HG03095 (cell line): ENCODE measurements around the gene CKMT1A.
"Not testable (repeated sequence)": the region's sequence is repeated elsewhere in the genome, so short reads cannot be mapped to it uniquely, and the experiment has no call there.

Source experiments
- ATAC-seq: cut with Tn5 transposase; IDR thresholded peaks from one replicate; pipeline ENCODE4 v1.9.1; 2021; ENCODE audit warnings: moderate library complexity; ENCODE audit not compliant: unreplicated experiment

CKMT1A gene

DNA sequence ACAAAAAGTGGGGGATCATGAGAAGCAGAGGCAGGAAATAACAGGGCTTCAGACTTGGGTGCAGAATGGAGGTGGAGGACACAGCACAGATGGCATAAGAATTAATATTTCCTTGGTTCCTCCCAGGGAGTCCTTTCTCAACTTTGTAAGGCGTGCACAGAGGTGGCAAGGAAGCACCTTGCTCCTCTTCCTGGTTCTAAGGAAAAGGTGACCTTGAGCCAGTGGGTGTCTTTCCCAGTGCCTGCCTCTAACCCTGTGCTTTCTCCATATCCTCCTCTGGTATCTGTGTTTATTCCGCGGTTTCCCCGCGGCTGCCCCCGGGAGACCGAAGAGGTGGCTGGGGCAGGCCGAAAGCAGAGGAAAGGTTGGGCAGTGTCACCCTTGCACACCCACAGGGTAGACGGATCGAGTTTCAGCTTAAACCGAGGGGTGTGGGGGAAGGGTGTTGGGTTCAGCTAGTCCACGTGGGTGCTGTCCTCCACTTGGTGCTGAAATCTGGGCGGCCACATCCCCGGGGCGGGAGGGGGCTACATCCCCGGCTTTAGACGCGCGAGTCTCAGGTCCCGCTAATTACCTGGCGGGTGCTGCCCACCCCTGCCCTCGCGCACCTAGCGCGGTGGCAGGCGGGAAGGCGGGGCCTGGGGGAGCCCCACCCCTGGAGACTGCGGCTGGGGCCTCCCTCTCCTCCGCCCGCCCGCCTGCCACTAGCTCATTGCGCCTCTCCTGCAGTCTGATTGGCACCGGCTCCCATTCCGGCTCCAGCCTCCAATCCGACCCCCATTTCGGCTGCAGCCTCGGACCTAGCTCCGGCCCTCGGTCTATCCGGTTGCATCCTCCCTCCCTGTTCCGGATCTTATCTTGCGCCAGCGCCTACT lies at the start of gene CKMT1A:
TSS of gene CKMT1A (plus strand) at position 712 of the 875 bp plus-strand sequence. CDS start 192 bp downstream, outside the sequence.
- ATAC-seq, result not testable (repeated sequence)

DNA sequence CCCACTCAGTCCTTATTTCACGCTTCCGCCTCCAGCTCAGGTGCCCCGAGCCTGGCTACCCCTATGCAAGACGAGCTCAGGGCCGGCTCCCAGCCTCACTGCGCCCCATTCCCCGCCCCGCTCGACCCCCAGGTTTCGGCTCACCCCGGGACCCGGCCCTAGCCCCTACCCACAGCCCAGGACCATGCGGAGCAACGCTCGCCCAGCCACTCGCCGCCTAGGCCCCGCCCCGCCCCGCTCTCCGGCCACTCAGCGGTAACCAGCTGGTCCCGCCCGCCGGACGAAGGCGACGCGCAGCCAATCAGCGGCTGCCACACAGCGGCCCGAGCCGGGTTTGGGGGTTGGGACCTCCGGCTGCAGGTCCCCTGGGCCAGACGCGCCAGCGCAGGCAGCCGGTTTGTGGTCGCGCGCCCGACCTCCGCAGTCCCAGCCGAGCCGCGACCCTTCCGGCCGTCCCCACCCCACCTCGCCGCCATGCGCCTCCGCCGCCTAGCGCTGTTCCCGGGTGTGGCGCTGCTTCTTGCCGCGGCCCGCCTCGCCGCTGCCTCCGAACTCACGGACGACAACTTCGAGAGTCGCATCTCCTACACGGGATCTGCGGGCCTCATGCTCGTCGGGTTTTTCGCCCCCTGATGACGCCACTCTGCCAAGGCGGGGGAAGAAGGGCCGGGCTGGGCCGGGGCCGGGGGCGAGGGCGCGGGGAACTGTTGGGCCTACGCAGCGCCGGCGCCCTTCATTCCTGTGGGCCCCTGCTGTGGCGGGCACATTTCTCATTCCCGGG lies 44.8 kb upstream of the CKMT1A start, which contains the start of gene CATSPER2:
TSS of gene CATSPER2 (minus strand) at position 196 of the 781 bp plus-strand sequence. CDS start 783 bp downstream, outside the sequence.
- ATAC-seq, result no peak

DNA sequence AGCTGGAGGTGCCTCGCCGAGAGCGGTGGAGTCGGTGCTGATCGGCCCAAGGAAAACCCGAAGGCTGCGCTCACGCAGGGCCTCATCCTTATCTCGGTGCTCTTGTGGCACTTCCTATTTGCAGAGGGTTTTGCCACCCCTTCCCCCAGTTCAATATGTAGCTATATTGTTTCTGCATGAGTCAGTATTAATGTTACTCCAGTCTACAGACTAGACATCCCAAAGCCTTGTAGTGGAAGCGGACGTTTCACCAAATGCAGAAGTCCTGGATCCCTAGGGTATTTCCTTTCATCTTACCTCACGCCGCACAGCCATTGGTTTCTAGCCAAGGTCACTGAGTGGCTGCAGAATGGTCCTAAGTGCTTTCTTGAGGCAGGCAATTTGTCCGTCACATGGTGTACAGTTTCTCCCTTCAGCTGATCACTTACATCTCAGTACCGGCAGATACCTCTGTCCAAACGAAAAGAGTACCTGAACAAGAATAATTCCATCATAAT lies 44.2 kb upstream of the CKMT1A start:
- not testable (repeated sequence) for ATAC-seq

DNA sequence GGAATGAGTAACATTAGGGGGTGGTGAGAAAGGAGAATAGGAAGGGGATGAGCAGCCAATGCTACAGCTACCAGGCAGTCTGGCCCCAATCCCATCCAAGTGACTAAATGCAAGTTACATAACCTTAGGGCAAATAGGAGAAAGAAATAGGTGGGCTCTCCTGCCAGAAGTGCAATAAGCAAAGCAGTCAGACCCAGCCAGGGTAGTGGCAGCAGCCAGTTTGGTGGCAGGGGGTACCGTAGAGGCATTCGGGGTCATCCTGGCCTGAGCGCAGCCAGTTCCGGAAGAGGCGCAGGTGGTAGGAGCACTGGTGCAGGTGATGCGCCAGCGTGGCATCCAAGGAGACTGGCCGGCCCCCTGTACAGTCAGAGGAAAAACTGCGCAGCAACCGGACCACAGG lies 33.9 kb upstream of the CKMT1A start:
- ATAC-seq, result not testable (repeated sequence)

DNA sequence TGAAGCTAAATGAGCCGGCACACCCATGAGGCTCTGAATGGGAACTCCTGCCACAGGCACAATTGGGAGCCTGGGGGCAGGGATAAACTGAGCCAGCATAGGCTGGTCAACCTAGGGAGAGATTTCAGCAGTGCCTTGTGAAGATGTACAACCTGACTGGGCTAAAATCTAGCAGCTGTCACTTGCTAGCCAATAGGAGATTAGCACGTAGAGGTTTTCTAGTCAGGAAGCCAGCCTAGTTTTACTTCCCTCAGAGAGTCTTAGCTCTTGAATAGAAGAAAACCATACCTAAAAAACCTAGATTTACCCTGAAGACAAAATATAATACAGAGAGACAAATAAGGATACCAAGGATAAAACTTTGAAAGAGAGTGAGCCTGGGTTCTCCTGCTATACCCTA lies 31.4 kb upstream of the CKMT1A start:
- not testable (repeated sequence) for ATAC-seq

DNA sequence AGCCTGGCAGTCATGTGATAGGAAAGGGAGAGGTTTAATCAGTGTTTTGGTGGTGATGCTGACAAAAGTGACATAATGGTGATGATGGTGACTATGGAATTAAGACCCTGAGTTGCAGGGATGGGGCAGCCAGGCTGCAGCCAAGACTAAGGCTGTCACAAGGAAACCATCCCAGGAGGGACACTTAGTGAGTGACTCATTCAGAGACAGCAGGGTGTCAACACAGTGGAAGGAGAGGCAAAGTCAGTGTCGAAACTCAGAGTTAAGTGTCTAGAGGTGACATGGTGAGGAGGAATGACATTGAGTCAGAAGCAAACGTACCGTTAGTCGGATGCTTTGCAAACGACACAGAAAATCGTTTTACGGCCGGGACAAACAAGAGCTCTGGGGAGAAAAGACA lies 30.3 kb upstream of the CKMT1A start:
- ATAC-seq, result not testable (repeated sequence)

DNA sequence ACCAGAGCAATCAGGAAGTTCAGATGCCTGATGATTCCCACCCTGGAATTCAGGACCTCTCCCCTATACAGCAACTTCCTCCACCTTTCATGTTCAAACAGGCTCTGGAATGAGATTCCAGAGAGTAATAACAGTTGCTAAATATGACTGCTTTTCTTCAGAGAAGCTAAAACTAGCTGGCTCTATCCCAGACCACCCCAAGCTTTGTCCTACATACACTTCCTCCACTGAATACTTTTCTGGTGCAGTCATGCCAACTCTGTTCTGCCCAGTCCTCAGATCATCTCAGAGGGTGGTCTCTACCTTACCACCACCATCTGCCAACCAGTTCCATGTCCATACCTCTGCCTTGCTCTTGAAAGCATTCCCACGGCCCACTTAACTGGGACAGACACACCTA lies 27.5 kb upstream of the CKMT1A start:
- not testable (repeated sequence) for ATAC-seq

DNA sequence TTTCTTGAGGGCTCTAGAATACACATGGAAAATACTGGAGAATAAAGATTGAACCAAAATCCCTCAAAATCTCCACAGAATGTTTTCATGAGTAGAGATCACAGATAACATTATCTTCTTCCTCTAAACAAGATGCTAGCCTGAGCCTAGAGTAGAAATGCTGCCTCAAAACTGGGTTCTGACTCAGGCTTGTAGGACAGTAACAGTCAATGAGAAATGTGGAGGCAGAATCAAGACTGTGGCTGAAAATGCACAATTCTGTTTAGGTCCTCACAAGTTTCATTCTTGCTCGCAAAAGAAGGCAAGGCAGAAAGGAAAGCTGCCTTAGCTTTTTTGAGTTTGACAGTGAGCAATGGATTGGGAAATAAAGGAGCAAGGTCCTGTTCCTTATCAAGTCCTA lies 19.5 kb upstream of the CKMT1A start:
- ATAC-seq, result not testable (repeated sequence)

DNA sequence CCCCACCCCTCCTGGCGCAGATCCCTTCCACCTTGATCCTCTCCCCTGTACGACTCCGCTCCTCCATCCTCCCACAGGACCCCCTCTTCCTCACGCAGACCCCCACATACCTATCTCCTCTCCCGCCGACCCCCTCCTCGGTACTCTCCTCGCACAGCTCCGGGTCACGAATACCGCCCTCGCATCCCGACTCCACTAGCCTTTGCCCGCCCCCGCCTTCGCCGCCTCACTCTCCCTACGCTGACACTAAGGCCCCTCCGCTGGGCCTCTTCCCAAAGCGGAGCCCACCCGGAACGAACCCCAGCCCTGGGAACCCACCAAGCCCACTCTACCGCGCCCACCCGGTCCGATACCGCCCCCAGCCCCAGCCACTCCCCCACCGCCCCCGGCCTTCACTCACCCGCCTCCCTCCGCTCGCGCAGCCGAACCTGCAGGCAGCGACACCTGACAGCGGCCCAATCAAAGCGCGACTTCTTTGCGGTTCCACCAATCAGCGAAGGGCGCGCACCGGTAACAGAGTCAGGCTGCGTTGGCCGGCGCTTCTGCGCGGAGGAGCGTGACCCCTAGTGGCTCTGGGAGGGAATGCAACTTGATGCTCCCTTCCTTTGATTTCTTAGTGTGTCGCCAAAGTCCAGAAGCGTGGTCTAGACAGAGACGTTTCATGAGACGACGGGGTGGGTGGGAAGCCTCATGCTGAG lies 3.9 kb upstream of the CKMT1A start:
- ATAC-seq, result peak; percentile 90

DNA sequence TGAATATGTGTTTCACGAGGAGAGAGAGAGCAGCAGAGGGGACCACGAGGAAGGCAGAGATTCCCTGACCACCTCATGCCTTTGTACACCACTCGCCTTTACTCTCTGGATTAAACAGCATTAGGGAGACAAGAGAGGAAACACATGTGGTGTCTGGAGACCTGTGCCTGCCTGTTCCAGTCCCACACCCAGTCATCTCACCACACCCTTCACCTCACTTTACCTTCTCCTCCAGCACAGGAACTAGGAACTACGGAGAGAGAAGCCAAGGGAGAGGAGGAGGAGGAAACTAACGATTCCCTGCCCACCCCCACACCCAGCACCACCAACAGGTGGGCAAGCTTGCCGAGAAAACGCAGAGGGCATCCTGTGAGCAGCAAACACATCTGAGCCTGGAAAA lies 980 bp upstream of the CKMT1A start:
- ATAC-seq, result not testable (repeated sequence)

DNA sequence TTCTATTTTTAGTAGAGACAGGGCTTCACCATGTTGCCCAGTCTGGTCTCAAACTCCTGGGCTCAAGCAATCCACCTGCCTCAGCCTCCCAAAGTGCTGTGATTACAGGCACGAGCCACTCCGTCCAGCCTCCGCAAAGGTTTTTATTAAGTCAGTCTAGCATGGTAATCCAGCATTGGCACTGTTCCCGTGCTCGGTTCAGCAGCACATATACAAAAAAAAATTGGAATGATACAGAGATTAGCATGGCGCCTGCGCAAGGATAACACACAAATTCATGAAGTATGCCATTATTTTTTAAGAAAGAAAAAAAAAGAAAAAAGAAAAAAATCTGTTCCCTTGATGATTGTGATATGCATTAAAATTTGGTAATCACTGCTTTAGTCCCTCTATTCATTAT lies 8.5 kb downstream of the CKMT1A start:
- ATAC-seq, result no peak

DNA sequence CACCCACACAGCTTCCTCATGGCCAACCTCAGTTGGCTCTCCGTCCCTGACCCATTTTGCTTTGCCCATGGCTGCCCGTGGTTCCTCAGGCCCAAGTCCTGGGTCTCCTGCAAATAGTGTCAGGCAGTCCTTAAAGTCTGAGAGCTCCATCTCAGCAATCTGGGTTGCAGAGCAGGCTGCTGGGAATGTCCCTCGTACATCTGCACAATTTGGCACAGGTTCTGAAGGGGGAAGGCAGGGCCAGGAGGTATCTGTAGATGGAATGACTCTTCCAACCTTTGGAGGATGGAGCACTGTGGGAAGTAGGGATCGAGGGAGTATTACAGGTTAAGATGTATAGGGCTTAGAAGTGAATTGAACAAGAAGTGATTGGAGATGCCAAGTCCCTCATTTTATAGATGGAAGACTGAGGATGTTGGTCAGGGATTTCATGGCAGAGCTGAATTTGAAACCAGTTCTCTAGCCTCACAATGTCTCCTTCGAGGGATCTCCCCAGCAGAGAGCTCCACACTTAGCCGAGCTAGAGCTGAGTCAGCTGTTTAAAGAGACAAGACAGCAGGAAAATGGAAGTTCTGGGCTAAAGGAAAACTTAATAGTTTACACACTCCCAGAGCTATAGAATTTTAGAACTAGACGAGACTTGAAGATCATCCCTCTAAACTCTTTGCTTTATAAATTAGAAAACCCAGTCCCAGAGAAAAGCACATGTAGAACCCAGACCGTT lies 9.2 kb downstream of the CKMT1A start:
- no peak for ATAC-seq

DNA sequence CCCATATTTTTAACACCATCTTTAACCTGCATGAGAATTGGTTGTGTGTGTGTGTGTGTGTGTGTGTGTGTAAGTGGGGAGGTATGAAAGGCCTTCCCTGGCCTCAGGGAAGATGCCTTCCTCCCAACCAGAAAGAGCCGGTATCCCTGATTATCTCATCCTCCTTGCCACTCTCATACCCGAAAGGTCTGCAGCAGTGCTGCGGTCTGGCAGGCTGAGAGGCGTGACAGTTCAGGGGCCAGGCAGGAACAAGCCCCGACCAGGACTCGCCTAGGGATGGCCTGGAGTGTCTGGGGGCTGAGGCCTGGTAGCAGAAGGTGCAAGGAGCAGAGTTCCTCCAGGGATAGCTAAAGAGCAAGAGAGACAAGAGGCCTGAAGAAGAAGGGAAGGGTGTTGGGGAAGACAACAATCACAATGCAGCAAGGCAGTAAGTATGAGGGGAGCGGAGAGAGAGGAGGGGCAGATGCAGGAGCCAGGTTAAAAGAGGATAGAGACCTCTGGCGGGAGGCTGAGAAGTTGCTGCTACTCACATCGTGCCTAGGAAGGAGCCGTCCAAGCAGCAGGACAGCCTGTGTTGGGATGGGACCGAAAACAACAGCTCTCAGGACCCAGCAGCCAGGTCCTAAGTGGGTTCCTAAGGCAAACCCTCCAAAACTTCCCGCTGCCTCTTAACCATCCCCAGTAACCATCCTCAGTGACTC lies 16.9 kb downstream of the CKMT1A start:
- not testable (repeated sequence) for ATAC-seq

DNA sequence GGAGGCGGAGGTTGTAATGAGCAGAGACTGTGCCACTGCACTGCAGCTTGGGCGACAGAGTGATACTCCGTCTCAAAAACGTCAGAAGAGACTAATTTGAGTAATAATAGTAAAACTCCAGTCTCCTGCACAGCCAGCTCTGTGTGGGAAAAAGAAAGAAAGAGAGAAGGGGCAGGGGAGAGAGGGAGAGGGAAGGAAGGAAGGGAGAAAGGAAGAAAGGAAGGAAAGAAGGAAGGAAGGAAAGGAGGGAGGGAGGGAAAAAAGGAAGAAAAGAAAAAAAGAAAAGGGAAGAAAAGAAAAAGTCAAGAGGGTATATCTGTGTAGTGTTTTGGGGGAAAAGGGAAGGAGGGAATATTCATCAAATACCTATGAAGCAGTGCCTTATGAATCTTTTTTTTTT lies 29.5 kb downstream of the CKMT1A start:
- ATAC-seq, result no peak

DNA sequence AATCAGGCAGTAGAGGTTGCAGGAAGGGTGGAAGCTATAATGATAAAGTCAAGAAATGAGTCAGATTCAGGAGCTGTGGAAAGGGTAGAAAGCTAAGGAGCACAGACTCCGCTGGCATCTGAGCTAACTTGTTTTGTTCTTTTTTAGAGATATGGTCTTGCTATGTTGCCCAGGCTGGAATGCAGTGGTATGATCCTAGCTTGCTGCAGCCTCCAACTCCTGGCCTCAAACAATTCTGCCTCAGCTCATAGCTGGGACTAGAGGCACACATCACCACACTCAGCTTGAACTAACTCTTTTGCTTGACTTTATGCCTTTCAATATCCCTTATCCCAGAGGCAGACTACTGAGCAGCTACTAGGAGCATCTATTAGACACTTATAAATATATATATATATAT lies 32.6 kb downstream of the CKMT1A start:
- not testable (repeated sequence) for ATAC-seq

DNA sequence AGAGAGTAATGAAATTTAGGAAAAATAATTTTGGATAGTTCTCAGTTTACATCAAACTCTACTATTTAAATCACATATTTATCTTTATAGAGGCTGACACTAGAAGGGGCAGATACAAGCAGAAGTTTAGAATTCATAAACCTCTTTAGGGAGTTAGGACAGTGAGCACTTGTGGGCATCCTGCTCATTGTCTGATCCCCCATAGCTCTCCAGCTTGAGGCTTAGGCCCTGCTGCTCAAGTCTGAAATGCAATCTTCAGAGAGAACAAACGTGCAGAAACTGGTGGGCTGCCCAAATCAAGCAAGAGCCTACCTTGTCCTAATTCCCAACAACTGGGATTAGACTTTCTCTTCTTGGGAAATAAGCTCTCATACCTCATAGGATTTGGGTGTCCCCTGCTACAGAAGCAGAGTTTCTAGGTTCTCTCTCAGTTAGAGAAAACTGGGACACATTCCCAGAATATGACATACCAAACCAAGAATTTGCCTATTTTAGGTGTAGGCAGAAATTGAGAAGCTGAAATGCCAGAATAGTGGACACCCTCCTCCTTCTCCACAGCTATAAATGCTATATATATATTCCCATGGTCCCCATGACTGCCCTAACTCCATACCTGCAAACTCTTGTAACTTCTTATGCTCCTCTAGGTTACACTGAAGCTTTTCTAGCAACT lies 34.5 kb downstream of the CKMT1A start:
- not testable (repeated sequence) for ATAC-seq

DNA sequence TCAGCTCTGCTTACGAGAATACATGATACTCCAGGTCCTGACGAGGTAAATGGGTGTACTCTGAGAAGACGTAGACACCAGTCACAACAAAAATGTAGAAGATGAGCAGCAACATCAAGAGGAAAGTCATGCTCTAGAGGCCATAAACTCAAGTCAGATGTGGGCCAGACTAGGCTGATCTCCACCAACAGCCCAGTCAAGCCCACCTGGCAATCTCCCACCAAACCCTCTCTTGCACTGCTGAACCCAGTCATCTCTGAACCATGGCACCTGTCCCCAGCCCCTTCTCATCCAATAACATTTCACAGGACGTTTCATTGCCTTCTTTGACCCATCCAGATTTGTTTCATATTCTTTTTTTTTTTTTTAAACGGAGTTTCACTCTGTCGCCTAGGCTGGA lies 41.8 kb downstream of the CKMT1A start:
- peak; percentile 51 for ATAC-seq

DNA sequence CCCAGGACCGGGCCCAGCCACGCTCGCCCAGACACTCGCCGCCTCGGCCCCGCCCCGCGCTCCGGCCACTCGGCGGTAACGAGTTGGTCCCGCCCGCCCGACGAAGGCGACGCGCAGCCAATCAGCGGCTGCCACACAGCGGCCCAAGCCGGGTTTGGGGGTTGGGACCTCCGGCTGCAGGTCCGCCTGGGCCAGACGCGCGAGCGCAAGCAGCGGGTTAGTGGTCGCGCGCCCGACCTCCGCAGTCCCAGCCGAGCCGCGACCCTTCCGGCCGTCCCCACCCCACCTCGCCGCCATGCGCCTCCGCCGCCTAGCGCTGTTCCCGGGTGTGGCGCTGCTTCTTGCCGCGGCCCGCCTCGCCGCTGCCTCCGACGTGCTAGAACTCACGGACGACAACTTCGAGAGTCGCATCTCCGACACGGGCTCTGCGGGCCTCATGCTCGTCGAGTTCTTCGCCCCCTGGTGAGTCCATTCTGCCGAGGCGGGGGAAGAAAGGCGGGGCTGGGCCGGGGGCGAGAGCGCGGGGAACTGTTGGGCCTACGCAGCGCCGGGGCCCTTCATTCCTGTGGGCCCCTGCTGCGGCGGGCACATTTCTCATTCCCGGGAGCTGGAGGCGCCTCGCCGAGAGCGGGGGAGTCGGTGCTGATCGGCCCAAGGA lies 52.7 kb downstream of the CKMT1A start, which contains the start of gene PDIA3:
TSS of gene PDIA3 (plus strand) at position 194 of the 658 bp plus-strand sequence. CDS start at position 296, 102 bp downstream.
- ATAC-seq, result peak; percentile 59
